ENCODE results near the gene CHN2. TPM values are rescaled to one million over a fixed set of nuclear protein-coding genes. Genes with fewer than 3 reads are reported as not detected.

CHN2 gene
- total RNA-seq, 1 experiment from 2014 or later, result 5.1 TPM

- DNase-seq (ENCODE audit: unreplicated experiment), result no peak
- no TSS peak for BruUV-seq (replicated peaks)
- no peak overlapping the region for H3K27ac Mint-ChIP-seq (ENCODE audit: low read depth, unreplicated experiment)
- H3K36me3 Mint-ChIP-seq (ENCODE audit: insufficient read depth, unreplicated experiment), result peaks cover 5% of the 10 kb centered on the region
- H3K27me3 Mint-ChIP-seq (ENCODE audit: insufficient read depth, unreplicated experiment), result no peaks in the 10 kb centered on the region
- no peaks in the 10 kb centered on the region for H3K9me3 Mint-ChIP-seq (ENCODE audit: unreplicated experiment)
- H3K4me1 Mint-ChIP-seq (ENCODE audit: insufficient read depth, unreplicated experiment), result peaks cover 29% of the 10 kb centered on the region
- intact Hi-C loops (cut with micrococcal nuclease), result no loop called here
- TF ChIP-seq CTCF (IDR thresholded peaks at IDR 0.05; ENCODE audit: unreplicated experiment), result no peak
- ChIA-PET POLR2A (interaction anchor here (0.7 kb wide), 2 partner anchors 253 to 1048 kb away, joined by 3 read pairs; no protein-coding TSS in a partner anchor), CTCF (interaction anchor here (0.7 to 1.0 kb wide), 3 partner anchors 10 to 266 kb away, joined by 3 to 5 read pairs (median 3); no protein-coding TSS in a partner anchor)
- H3K4me3 Mint-ChIP-seq (ENCODE audit: unreplicated experiment), result no peak overlapping the region
Observed at GRCh38 chr7:29372351-29373090, 177.9 kb downstream of the CHN2 start.

GRCh38 chr7:29375641-29376562 is 181.3 kb downstream of the CHN2 start:
- POLR2A ChIA-PET, result interaction anchor here (0.7 to 0.8 kb wide), 2 partner anchors 11 to 191 kb away, joined by 3 to 4 read pairs; no protein-coding TSS in a partner anchor
- DNase-seq (ENCODE audit: unreplicated experiment), result peak; percentile 32
- peak overlapping the region; percentile 40 for H3K27ac Mint-ChIP-seq (ENCODE audit: low read depth, unreplicated experiment)
- BruUV-seq (replicated peaks), result no TSS peak
- no peak for TF ChIP-seq CTCF (IDR thresholded peaks at IDR 0.05; ENCODE audit: unreplicated experiment)
- intact Hi-C loops (cut with micrococcal nuclease), result no loop called here
- H3K4me3 Mint-ChIP-seq (ENCODE audit: unreplicated experiment), result no peak overlapping the region
- CTCF ChIA-PET, result interaction anchor here (1.0 to 1.4 kb wide), 2 partner anchors 10 to 185 kb away, joined by 4 read pairs; no protein-coding TSS in a partner anchor
- peaks cover 17% of the 10 kb centered on the region for H3K36me3 Mint-ChIP-seq (ENCODE audit: insufficient read depth, unreplicated experiment)
- no peaks in the 10 kb centered on the region for H3K9me3 Mint-ChIP-seq (ENCODE audit: unreplicated experiment)
- H3K4me1 Mint-ChIP-seq (ENCODE audit: insufficient read depth, unreplicated experiment), result peaks cover 21% of the 10 kb centered on the region
- H3K27me3 Mint-ChIP-seq (ENCODE audit: insufficient read depth, unreplicated experiment), result no peaks in the 10 kb centered on the region

GRCh38 chr7:29377718-29378117 is 183.1 kb downstream of the CHN2 start:
- TF ChIP-seq CTCF (IDR thresholded peaks at IDR 0.05; ENCODE audit: unreplicated experiment), result no peak
- Mint-ChIP-seq H3K27ac (ENCODE audit: low read depth, unreplicated experiment) (no peak overlapping the region), H3K4me1 (ENCODE audit: insufficient read depth, unreplicated experiment) (peaks cover 27% of the 10 kb centered on the region), H3K27me3 (ENCODE audit: insufficient read depth, unreplicated experiment) (no peaks in the 10 kb centered on the region), H3K4me3 (ENCODE audit: unreplicated experiment) (no peak overlapping the region), H3K36me3 (ENCODE audit: insufficient read depth, unreplicated experiment) (peaks cover 17% of the 10 kb centered on the region), H3K9me3 (ENCODE audit: unreplicated experiment) (no peaks in the 10 kb centered on the region)
- ChIA-PET POLR2A (interaction anchor here (0.7 kb wide), 1 partner anchor 196 kb away, joined by 3 read pairs; no protein-coding TSS in a partner anchor), CTCF (interaction anchor here (0.6 to 1.0 kb wide), 2 partner anchors 9 to 77 kb away, joined by 3 read pairs; no protein-coding TSS in a partner anchor)
- BruUV-seq (replicated peaks), result no TSS peak
- intact Hi-C loops (cut with micrococcal nuclease), result no loop called here
- peak; percentile 11 for DNase-seq (ENCODE audit: unreplicated experiment)

GRCh38 chr7:29379551-29379950 is 185.0 kb downstream of the CHN2 start:
- POLR2A ChIA-PET, result interaction anchor here (1.0 kb wide), 1 partner anchor 9 kb away, joined by 5 read pairs; no protein-coding TSS in a partner anchor
- Mint-ChIP-seq H3K4me3 (ENCODE audit: unreplicated experiment) (no peak overlapping the region), H3K4me1 (ENCODE audit: insufficient read depth, unreplicated experiment) (peaks cover 27% of the 10 kb centered on the region), H3K27ac (ENCODE audit: low read depth, unreplicated experiment) (no peak overlapping the region), H3K36me3 (ENCODE audit: insufficient read depth, unreplicated experiment) (peaks cover 17% of the 10 kb centered on the region), H3K9me3 (ENCODE audit: unreplicated experiment) (no peaks in the 10 kb centered on the region), H3K27me3 (ENCODE audit: insufficient read depth, unreplicated experiment) (no peaks in the 10 kb centered on the region)
- DNase-seq (ENCODE audit: unreplicated experiment), result no peak
- no TSS peak for BruUV-seq (replicated peaks)
- intact Hi-C loops (cut with micrococcal nuclease), result no loop called here
- CTCF ChIA-PET, result no interaction called here
- no peak for TF ChIP-seq CTCF (IDR thresholded peaks at IDR 0.05; ENCODE audit: unreplicated experiment)
